GM19328 (cell line): ENCODE measurements around the gene ADI1.
"Not testable (repeated sequence)": the region's sequence is repeated elsewhere in the genome, so short reads cannot be mapped to it uniquely, and the experiment has no call there.

Experiments used
- ATAC-seq: cut with Tn5 transposase; IDR thresholded peaks from one replicate; pipeline ENCODE4 v1.9.1; 2021; ENCODE audit warnings: mild to moderate bottlenecking, moderate library complexity; ENCODE audit not compliant: unreplicated experiment

ADI1 gene

GRCh38 chr2:3464401-3465005 lies 54.8 kb downstream of the ADI1 start:
- ATAC-seq, result no peak

GRCh38 chr2:3463944-3464343 lies 55.4 kb downstream of the ADI1 start:
- no peak for ATAC-seq

- no peak for ATAC-seq
Observed at GRCh38 chr2:3463186-3463835, 56.0 kb downstream of the ADI1 start.

- ATAC-seq, result no peak
Observed at GRCh38 chr2:3462493-3463104, 56.7 kb downstream of the ADI1 start.

GRCh38 chr2:3461801-3462492 lies 57.4 kb downstream of the ADI1 start:
- peak; percentile 57 for ATAC-seq

- ATAC-seq, result no peak
Observed at GRCh38 chr2:3460831-3461800, 58.2 kb downstream of the ADI1 start.

- ATAC-seq, result no peak
Observed at GRCh38 chr2:3460156-3460555, 59.2 kb downstream of the ADI1 start.

GRCh38 chr2:3459185-3460015 lies 59.9 kb downstream of the ADI1 start:
- no peak for ATAC-seq

GRCh38 chr2:3458396-3459184 lies 60.7 kb downstream of the ADI1 start:
- ATAC-seq, result no peak

- no peak for ATAC-seq
Observed at GRCh38 chr2:3457524-3458395, 61.6 kb downstream of the ADI1 start.

GRCh38 chr2:3456125-3456524 lies 63.2 kb downstream of the ADI1 start:
- ATAC-seq, result no peak

- ATAC-seq, result no peak
Observed at GRCh38 chr2:3454802-3455201, 64.5 kb downstream of the ADI1 start.

GRCh38 chr2:3454005-3454404 lies 65.3 kb downstream of the ADI1 start:
- not testable (repeated sequence) for ATAC-seq

GRCh38 chr2:3453190-3453999 lies 65.9 kb downstream of the ADI1 start:
- no peak for ATAC-seq

GRCh38 chr2:3451926-3452671 lies 67.2 kb downstream of the ADI1 start:
- no peak for ATAC-seq

GRCh38 chr2:3451169-3451568 lies 68.2 kb downstream of the ADI1 start:
- no peak for ATAC-seq
